ENCODE measurements around the gene IBTK.

DNA sequence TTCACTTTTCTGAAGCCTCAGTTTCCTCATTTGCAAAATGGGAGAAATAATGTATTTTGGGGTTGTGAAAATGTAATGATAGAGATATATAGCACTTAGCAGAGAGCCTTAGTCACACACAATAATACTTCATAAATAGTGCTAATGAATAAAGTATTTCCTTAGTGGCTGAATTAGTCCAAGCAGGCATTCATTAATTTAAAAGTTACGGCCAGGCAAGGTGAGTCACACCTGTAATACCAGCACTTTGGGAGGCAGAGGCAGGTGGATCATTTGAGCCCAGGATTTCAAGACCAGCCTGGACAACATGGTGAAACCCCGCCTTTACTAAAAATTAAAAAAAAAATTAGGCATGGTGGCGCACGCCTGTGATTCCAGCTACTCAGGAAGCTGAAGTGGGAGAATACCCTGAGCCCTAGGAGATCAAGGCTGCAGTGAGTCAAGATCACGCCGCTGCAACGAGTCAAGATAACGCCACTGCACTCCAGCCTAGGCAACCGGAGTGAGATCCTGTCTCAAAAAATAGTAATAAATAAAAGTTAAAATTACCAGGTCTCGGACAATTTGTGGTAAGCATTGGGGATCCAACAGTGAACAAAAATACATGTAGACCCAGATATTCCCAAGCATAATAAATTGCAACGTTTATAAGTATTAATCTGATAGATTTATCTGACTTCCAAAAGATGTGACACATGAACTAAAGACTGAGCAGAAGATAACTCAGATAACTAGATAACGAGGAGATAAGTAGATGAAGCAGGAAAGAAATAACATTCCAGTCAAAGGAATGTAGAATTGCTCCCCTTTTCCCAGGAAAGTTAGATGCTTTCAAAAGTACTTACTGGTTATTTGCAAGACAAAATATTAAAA, 2.1 kb upstream of the IBTK start:
- TF ChIP-seq POLR2A (IDR thresholded peaks at IDR 0.05) (no peak), POLR2AphosphoS5 (IDR thresholded peaks at IDR 0.05) (no peak)
- TF ChIP-seq, protein P1, sequence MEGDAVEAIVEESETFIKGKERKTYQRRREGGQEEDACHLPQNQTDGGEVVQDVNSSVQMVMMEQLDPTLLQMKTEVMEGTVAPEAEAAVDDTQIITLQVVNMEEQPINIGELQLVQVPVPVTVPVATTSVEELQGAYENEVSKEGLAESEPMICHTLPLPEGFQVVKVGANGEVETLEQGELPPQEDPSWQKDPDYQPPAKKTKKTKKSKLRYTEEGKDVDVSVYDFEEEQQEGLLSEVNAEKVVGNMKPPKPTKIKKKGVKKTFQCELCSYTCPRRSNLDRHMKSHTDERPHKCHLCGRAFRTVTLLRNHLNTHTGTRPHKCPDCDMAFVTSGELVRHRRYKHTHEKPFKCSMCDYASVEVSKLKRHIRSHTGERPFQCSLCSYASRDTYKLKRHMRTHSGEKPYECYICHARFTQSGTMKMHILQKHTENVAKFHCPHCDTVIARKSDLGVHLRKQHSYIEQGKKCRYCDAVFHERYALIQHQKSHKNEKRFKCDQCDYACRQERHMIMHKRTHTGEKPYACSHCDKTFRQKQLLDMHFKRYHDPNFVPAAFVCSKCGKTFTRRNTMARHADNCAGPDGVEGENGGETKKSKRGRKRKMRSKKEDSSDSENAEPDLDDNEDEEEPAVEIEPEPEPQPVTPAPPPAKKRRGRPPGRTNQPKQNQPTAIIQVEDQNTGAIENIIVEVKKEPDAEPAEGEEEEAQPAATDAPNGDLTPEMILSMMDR (IDR thresholded peaks at IDR 0.05) = no peak

All from prostate gland (tissue), 2 donors.